C4-2B (cell line): ENCODE data around the gene ORMDL2.

Experiments
- ZFX ChIP-seq: fragments of 450-650 bp; IDR thresholded peaks from 2 replicates; pipeline ENCODE4 v1.6.1; 2017
- TF ChIP-seq, protein P1 (sequence below): fragments of 450-650 bp; conservative IDR thresholded peaks from 2 replicates; pipeline ENCODE4 v1.5.1; 2017; ENCODE audit warnings: mild to moderate bottlenecking

DNA sequence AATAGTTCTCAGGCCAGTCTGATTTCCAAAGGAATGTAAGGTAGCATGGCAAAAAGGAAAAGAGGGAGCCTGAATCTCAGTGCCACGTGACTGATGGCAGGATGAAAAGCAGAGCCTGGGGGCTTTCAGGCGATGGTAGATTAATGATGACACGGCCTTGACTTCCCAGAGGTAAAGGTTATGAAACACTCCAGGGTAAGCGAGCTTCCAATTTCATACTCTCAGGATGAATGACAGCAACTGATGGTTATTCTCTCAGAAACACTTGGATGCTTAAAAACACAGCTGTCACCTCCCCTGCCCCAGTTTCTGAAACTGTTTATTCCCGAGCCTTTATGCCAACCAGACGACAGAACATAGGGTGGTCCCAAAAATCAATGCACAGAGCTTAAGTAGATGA lies 46.1 kb upstream of the ORMDL2 start:
- TF ChIP-seq, protein P1, sequence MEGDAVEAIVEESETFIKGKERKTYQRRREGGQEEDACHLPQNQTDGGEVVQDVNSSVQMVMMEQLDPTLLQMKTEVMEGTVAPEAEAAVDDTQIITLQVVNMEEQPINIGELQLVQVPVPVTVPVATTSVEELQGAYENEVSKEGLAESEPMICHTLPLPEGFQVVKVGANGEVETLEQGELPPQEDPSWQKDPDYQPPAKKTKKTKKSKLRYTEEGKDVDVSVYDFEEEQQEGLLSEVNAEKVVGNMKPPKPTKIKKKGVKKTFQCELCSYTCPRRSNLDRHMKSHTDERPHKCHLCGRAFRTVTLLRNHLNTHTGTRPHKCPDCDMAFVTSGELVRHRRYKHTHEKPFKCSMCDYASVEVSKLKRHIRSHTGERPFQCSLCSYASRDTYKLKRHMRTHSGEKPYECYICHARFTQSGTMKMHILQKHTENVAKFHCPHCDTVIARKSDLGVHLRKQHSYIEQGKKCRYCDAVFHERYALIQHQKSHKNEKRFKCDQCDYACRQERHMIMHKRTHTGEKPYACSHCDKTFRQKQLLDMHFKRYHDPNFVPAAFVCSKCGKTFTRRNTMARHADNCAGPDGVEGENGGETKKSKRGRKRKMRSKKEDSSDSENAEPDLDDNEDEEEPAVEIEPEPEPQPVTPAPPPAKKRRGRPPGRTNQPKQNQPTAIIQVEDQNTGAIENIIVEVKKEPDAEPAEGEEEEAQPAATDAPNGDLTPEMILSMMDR, result no peak
- no peak for TF ChIP-seq ZFX
